DND-41 (cell line): ENCODE data around the gene EID2.

Experiments used
- CTCF ChIP-seq: IDR thresholded peaks from 2 replicates; pipeline ENCODE4 v1.5.1; 2012; ENCODE audit warnings: borderline replicate concordance, low read length, moderate library complexity, mild to moderate bottlenecking; ENCODE audit not compliant: poor library complexity, severe bottlenecking; ENCODE audit errors: extremely low read depth
- EZH2 ChIP-seq: IDR thresholded peaks from 3 replicates; pipeline ENCODE4 v1.6.1; 2012; ENCODE audit warnings: borderline replicate concordance, low read depth, mild to moderate bottlenecking, moderate library complexity, low read length, inconsistent platforms; ENCODE audit not compliant: severe bottlenecking

- TF ChIP-seq CTCF: no peak
- no peak for TF ChIP-seq EZH2
Observed at GRCh38 chr19:39507715-39508364, 32.1 kb downstream of the EID2 start.
